Adrenal gland (tissue), 12 donors: ENCODE measurements around the gene NAGPA. TPM values are rescaled to one million over a fixed set of nuclear protein-coding genes. Genes with fewer than 3 reads are reported as not detected.

ENCODE experiments used
- DNase-seq, 7 donors: peaks; one replicate each; pipeline ENCODE4 v3.0.0-alpha.2; 2019 to 2020
- H3K27ac ChIP-seq, 5 donors: fragments of 200-600 bp; sonication (generic) in 4 of 5; 1 replicate in 3 of 5; 2 replicates in 2 of 5; pipeline versions ENCODE4 v1.5.1 to v1.8.0; 2016 to 2020; ENCODE audit warnings: mild to moderate bottlenecking in 1 of 5
- H3K27me3 ChIP-seq: fragments of 200-600 bp; 2 replicates; pipeline ENCODE4 v1.8.0; 2021
- H3K36me3 ChIP-seq, 2 donors: fragments of 200-600 bp; replicated peaks in 1 of 2; 1 replicate in 1 of 2; 2 replicates in 1 of 2; pipeline versions ENCODE4 v1.5.1 to v1.8.0; 2018 to 2022
- H3K4me1 ChIP-seq, 2 donors: fragments of 200-600 bp; replicated peaks in 1 of 2; 1 replicate in 1 of 2; 2 replicates in 1 of 2; pipeline versions ENCODE4 v1.5.1 to v1.8.0; 2018 to 2021
- H3K4me3 ChIP-seq, 4 donors: fragments of 200-600 bp; sonication (generic) in 3 of 4; one replicate each; pipeline ENCODE4 v1.5.1; 2016 to 2018
- H3K9me3 ChIP-seq, 3 donors: fragments of 200-600 bp; sonication (generic) in 1 of 3; replicated peaks in 1 of 3; 1 replicate in 2 of 3; 2 replicates in 1 of 3; pipeline versions ENCODE4 v1.5.1 to v1.8.0; 2016 to 2021
- POLR2A ChIP-seq, 2 donors: fragments of 450-650 bp; IDR thresholded peaks; one replicate each; pipeline ENCODE4 v1.6.1; 2017; ENCODE audit warnings: antibody characterized with exemption in 2 of 2, mild to moderate bottlenecking in 2 of 2, moderate library complexity in 1 of 2
- WGBS, 4 donors: extraction: QIAGEN DNeasy Blood & Tissue Kit in 2 of 4; methylation state at CpG; one replicate each; pipeline versions ENCODE4 v1.1.5 to v1.1.7; 2013 to 2017; 5-methylcytosine and 5-hydroxymethylcytosine counted together
- intact Hi-C, 2 donors: fragments of 100-400 bp; cut with DNase I; formaldehyde crosslinking; loops; one replicate each; pipeline versions ENCODE4 v1.14.1 to v1.15.0; 2022 to 2023
- polyA plus RNA-seq, 3 donors: library from polyadenylated mRNA; stranded (reverse); fragments of 200-250 nt in 2 of 3; fragments of 350-450 nt in 1 of 3; fragmentation: Illumina TruSeq in 1 of 3; extraction: RNeasy Lipid Tissue Mini Kit (QIAGEN cat#74804) in 1 of 3; gene quantifications; one replicate each; pipeline ENCODE4 v1.2.3, GENCODE V29; 2013 to 2014
- total RNA-seq, 9 donors: library from RNA; depleted of rRNA in 4 of 9; stranded (reverse); fragments of >200 nt in 4 of 9; fragments of 120-200 nt in 1 of 9; fragmentation: NEBNext Ultra II Directional in 1 of 9; extraction: Animal tissue kit (Norgen Biotek cat#: 25700) in 1 of 9; gene quantifications; one replicate each; pipeline versions ENCODE4 v1.1.0 to v1.2.4, GENCODE V29; 2013 to 2023
- TF ChIP-seq, protein P1 (sequence below), 6 experiments: fragments of 450-650 bp in 4 of 6; fragments of 200-600 bp in 2 of 6; sonication (generic) in 1 of 6; IDR thresholded peaks; 1 replicate in 5 of 6; 2 replicates in 1 of 6; pipeline versions ENCODE4 v1.5.1 to v1.8.0; 2016 to 2021; ENCODE audit warnings: antibody characterized with exemption in 6 of 6, mild to moderate bottlenecking in 2 of 6, moderate library complexity in 1 of 6
- donor health status: healthy with polysubstance abuse.
- donor health status: Bipolar disorder and iron deficiency.
- donor health status: DM: yes; HTN: yes; CAD: no.
- donor health status: DM: no; HTN: no; CAD: no.
- donor health status: DM: no; HTN: no; CAD: no.
- donor health status: DM: yes; HTN: yes; CAD: no.

Gene NAGPA
- total and polyA plus RNA-seq, 12 donors, result 4.5 to 47.8 (median 19.4) TPM

DNA sequence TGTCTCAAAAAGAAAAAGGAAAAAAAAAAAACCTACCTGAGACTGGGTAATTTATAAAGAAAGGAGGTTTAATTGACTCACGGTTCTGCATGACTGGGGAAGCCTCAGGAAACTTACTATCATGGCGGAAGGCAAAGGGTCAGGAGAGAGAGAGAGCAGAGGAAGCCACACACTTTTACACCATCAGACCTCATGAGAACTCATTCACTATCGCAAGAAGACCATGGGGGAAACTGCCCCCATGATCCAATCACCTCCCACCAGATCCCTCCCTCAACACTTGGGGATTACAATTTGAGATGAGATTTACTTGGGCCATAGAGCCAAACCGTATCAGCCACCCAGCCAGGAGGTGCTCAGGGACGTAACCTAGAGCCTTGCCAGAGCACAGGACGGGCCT lies 20.8 kb downstream of the NAGPA start:
- no peak overlapping the region for H3K27ac ChIP-seq
- H3K27me3 ChIP-seq, result no peaks in the 10 kb centered on the region
- no peaks in the 10 kb centered on the region for H3K36me3 ChIP-seq
- DNase-seq, result no peak
- H3K4me3 ChIP-seq, result no peak overlapping the region
- H3K9me3 ChIP-seq, result no peaks in the 10 kb centered on the region
- TF ChIP-seq, protein P1, sequence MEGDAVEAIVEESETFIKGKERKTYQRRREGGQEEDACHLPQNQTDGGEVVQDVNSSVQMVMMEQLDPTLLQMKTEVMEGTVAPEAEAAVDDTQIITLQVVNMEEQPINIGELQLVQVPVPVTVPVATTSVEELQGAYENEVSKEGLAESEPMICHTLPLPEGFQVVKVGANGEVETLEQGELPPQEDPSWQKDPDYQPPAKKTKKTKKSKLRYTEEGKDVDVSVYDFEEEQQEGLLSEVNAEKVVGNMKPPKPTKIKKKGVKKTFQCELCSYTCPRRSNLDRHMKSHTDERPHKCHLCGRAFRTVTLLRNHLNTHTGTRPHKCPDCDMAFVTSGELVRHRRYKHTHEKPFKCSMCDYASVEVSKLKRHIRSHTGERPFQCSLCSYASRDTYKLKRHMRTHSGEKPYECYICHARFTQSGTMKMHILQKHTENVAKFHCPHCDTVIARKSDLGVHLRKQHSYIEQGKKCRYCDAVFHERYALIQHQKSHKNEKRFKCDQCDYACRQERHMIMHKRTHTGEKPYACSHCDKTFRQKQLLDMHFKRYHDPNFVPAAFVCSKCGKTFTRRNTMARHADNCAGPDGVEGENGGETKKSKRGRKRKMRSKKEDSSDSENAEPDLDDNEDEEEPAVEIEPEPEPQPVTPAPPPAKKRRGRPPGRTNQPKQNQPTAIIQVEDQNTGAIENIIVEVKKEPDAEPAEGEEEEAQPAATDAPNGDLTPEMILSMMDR (IDR thresholded peaks at IDR 0.05), result no peak
- no peak for TF ChIP-seq POLR2A (IDR thresholded peaks at IDR 0.05)
- no peaks in the 10 kb centered on the region for H3K4me1 ChIP-seq
- 70 to 89% (median 79%) methylated on average over 6 of the region's 6 CpGs for WGBS, 4 donors
- intact Hi-C loops, result no loop called here

DNA sequence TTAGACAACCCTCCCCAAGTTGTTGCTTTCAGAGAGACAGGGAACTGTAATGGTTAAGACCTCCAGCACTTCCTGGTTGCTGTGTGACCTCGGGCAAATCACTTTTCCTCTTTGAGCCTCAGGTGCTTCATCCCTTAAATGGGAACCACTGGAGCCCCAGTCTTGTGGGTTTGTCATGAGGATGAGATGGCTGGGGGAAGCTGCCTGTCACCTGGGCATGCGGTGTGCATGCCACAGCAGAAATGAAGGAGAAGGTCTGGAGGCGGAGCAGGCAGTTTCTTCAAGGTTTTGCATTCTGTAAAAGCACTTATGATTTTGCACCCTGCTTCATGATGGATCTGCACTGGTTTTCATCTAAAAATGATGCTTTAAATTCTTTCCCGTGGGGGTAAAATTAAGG lies 22.1 kb downstream of the NAGPA start:
- Histone ChIP-seq H3K4me1 (no peaks in the 10 kb centered on the region), H3K9me3 (no peaks in the 10 kb centered on the region), H3K27ac (no peak overlapping the region), H3K27me3 (no peaks in the 10 kb centered on the region), H3K4me3 (no peak overlapping the region), H3K36me3 (no peaks in the 10 kb centered on the region)
- intact Hi-C loops, result no loop called here
- TF ChIP-seq, protein P1 (IDR thresholded peaks at IDR 0.05), result no peak
- WGBS, 4 donors, result 36 to 74% (median 68%) methylated on average over 4 of the region's 4 CpGs
- DNase-seq, result no peak

DNA sequence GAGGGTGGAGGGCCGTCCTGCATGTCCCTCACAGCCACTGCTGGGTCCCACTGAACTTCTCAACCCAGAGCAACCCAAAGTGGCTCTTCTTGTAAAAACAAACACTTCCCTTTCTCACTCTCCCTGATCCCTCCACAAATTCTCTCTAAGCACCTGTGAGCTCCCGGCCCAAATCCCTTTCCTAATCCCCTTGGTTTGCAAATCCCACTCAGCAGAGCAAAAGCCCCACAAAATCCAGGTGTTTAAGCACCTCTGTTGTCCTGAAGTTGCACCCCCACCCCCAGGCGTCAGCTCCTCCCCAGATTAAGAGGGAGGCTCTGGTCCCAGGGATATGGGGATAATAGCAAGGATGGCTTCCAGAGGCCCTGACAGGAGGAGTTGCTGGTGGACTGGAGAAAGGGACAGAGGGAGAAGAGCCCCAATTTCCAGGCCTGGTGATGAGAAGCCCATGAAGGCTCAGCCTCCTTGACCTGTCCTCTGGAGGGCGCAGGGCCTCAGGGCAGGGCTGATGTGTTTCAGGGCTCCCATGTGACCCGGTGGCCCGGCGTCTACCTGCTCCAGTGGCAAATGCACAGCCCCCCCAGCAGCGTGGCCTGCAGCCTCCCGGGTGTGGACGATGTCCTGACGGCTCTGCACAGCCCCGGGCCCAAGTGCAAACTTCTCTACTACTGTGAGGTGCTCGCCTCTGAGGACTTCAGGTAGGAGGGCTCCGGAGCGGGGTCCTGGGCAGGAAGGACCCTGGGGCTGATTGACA lies 23.0 kb downstream of the NAGPA start:
- H3K27ac ChIP-seq, result no peak overlapping the region
- H3K4me3 ChIP-seq, result no peak overlapping the region
- no peak for DNase-seq
- H3K4me1 ChIP-seq, result no peaks in the 10 kb centered on the region
- H3K36me3 ChIP-seq, result no peaks in the 10 kb centered on the region
- no peak for TF ChIP-seq POLR2A (IDR thresholded peaks at IDR 0.05)
- TF ChIP-seq, protein P1 (IDR thresholded peaks at IDR 0.05), result no peak
- WGBS, 4 donors, result 53 to 59% (median 57%) methylated on average over 4 to 15 of the region's 15 CpGs
- H3K9me3 ChIP-seq, result no peaks in the 10 kb centered on the region
- intact Hi-C loops, result no loop called here
- no peaks in the 10 kb centered on the region for H3K27me3 ChIP-seq

DNA sequence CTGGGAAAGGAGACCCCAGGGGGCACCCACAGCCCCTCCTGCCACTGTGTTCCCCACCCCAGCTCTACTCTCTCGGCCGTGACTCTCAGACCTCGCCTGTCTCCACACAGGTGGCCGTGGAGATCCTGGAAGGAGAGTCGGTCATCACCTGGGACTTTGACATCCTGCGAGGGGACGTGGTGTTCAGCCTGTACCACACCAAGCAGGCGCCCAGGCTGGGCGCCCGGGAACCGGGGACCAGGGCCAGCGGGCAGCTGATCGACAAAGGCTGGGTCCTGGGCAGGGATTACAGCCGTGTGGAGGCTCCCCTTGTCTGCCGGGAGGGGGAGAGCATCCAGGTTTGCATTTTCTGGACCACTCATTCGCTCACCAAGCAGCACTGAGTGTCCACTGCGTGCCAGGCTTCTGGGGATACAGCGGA lies 25.4 kb downstream of the NAGPA start:
- Histone ChIP-seq H3K27me3 (no peaks in the 10 kb centered on the region), H3K27ac (no peak overlapping the region), H3K9me3 (no peaks in the 10 kb centered on the region), H3K36me3 (no peaks in the 10 kb centered on the region), H3K4me1 (no peaks in the 10 kb centered on the region), H3K4me3 (no peak overlapping the region)
- intact Hi-C loops, result no loop called here
- TF ChIP-seq, protein P1 (IDR thresholded peaks at IDR 0.05), result no peak
- TF ChIP-seq POLR2A (IDR thresholded peaks at IDR 0.05), result no peak
- WGBS, 4 donors, result 80 to 100% (median 90%) methylated on average over 3 to 18 of the region's 18 CpGs
- no peak for DNase-seq
